Astrocyte (in vitro differentiated cells and primary cell): ENCODE measurements around the gene ADCYAP1R1. TPM values are rescaled to one million over a fixed set of nuclear protein-coding genes. Genes with fewer than 3 reads are reported as not detected.
A peak's percentile ranks its signal among the peaks of the same experiment; 100 is the strongest.

ENCODE experiments used
- DNase-seq: peaks from one replicate; pipeline ENCODE4 v3.0.0-alpha.2; 2010; ENCODE audit warnings: low read depth
- FAIRE-seq: peaks from 2 replicates; lab custom pipeline; 2011; peaks lifted over from hg19 to GRCh38; lab: Jason Lieb, UNC
- H2AFZ ChIP-seq: 2 replicates; pipeline ENCODE4 v1.6.0; 2012; ENCODE audit warnings: low read depth, low read length, inconsistent platforms
- H3K27ac ChIP-seq: 2 replicates; pipeline ENCODE4 v1.5.1; 2011; ENCODE audit warnings: low read depth, low read length, inconsistent platforms
- H3K27me3 ChIP-seq: 2 replicates; pipeline ENCODE4 v1.6.0; 2011; ENCODE audit warnings: low read length, inconsistent platforms; ENCODE audit not compliant: insufficient read depth
- H3K36me3 ChIP-seq: 2 replicates; pipeline ENCODE4 v1.5.1; 2011; ENCODE audit warnings: low read length, inconsistent platforms; ENCODE audit not compliant: insufficient read depth
- H3K4me1 ChIP-seq: 2 replicates; pipeline ENCODE4 v1.5.1; 2011; ENCODE audit warnings: low read length, inconsistent platforms; ENCODE audit not compliant: insufficient read depth
- H3K4me2 ChIP-seq: 2 replicates; pipeline ENCODE4 v1.6.0; 2012; ENCODE audit warnings: low read length, inconsistent platforms
- H3K4me3 ChIP-seq: 2 replicates; pipeline ENCODE4 v1.5.1; 2011; ENCODE audit warnings: low read depth, mild to moderate bottlenecking, low read length, inconsistent platforms; ENCODE audit not compliant: insufficient read depth
- H3K79me2 ChIP-seq: 2 replicates; pipeline ENCODE4 v1.6.0; 2012; ENCODE audit warnings: mild to moderate bottlenecking, low read length, inconsistent platforms; ENCODE audit not compliant: insufficient read depth
- H3K9ac ChIP-seq: 2 replicates; pipeline ENCODE4 v1.6.0; 2012; ENCODE audit warnings: mild to moderate bottlenecking, low read length, inconsistent platforms
- H3K9me3 ChIP-seq: 2 replicates; pipeline ENCODE4 v1.5.1; 2012; ENCODE audit warnings: low read depth, mild to moderate bottlenecking, low read length, inconsistent platforms; ENCODE audit not compliant: insufficient read depth
- H4K20me1 ChIP-seq: 2 replicates; pipeline ENCODE4 v1.6.0; 2012; ENCODE audit warnings: low read length, inconsistent platforms; ENCODE audit not compliant: insufficient read depth
- H3K27ac Mint-ChIP-seq: one replicate; pipeline ENCODE4 v1.8.0; 2021; ENCODE audit warnings: mild to moderate bottlenecking, mixed read lengths; ENCODE audit not compliant: unreplicated experiment
- H3K27me3 Mint-ChIP-seq: one replicate; pipeline ENCODE4 v1.8.0; 2021; ENCODE audit warnings: low read depth, mixed read lengths; ENCODE audit not compliant: unreplicated experiment
- H3K36me3 Mint-ChIP-seq: one replicate; pipeline ENCODE4 v1.8.0; 2021; ENCODE audit warnings: low read depth, mixed read lengths; ENCODE audit not compliant: unreplicated experiment
- H3K4me1 Mint-ChIP-seq: one replicate; pipeline ENCODE4 v1.8.0; 2021; ENCODE audit warnings: low read depth, mixed read lengths; ENCODE audit not compliant: unreplicated experiment
- H3K4me3 Mint-ChIP-seq: one replicate; pipeline ENCODE4 v1.8.0; 2021; ENCODE audit warnings: mild to moderate bottlenecking, moderate library complexity, mixed read lengths; ENCODE audit not compliant: unreplicated experiment
- H3K9me3 Mint-ChIP-seq: one replicate; pipeline ENCODE4 v1.8.0; 2021; ENCODE audit warnings: mild to moderate bottlenecking, mixed read lengths; ENCODE audit not compliant: unreplicated experiment
- EZH2 ChIP-seq: IDR thresholded peaks from 2 replicates; pipeline ENCODE4 v1.6.1; 2012; ENCODE audit warnings: mild to moderate bottlenecking, low read length, inconsistent platforms; ENCODE audit not compliant: insufficient read depth
- total RNA-seq: library from RNA; stranded (reverse); gene quantifications from 2 replicates; pipeline ENCODE4 v1.2.1, GENCODE V29; 2021
- TF ChIP-seq, protein P1 (sequence below): IDR thresholded peaks from 2 replicates; pipeline ENCODE4 v1.5.1; 2011; ENCODE audit warnings: low read depth, mild to moderate bottlenecking, inconsistent platforms, low read length, moderate library complexity; ENCODE audit not compliant: insufficient read depth

The ADCYAP1R1 gene
- total RNA-seq, 1 donor from 2014 or later, result 0.05 TPM

DNA sequence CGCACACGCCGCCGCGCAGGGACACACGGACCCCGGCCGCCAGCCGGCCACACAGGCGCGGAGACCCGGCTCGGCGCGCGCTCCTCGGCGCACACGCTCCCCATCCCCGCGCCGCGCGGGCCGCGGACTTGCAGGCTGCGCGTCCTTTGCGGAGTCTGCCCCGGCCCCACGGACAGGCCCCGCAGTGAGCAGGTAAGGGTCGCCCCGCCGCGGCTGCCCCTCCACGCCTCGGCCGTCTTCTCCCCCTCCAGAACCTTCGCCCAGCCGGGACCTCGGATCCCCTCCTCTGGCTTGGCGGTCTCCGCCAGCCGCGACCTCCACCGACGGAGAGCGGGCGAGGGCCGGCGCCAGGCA lies 356 bp downstream of the ADCYAP1R1 start:
- H2AFZ ChIP-seq, result no peak overlapping the region
- H3K4me2 ChIP-seq, result peak overlapping the region; percentile 55
- H3K36me3 ChIP-seq, result no peaks in the 10 kb centered on the region
- FAIRE-seq, result no peak
- TF ChIP-seq EZH2, result no peak
- TF ChIP-seq, protein P1, sequence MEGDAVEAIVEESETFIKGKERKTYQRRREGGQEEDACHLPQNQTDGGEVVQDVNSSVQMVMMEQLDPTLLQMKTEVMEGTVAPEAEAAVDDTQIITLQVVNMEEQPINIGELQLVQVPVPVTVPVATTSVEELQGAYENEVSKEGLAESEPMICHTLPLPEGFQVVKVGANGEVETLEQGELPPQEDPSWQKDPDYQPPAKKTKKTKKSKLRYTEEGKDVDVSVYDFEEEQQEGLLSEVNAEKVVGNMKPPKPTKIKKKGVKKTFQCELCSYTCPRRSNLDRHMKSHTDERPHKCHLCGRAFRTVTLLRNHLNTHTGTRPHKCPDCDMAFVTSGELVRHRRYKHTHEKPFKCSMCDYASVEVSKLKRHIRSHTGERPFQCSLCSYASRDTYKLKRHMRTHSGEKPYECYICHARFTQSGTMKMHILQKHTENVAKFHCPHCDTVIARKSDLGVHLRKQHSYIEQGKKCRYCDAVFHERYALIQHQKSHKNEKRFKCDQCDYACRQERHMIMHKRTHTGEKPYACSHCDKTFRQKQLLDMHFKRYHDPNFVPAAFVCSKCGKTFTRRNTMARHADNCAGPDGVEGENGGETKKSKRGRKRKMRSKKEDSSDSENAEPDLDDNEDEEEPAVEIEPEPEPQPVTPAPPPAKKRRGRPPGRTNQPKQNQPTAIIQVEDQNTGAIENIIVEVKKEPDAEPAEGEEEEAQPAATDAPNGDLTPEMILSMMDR, result no peak
- DNase-seq, result no peak
- H3K4me1 Mint-ChIP-seq, result no peaks in the 10 kb centered on the region
- H3K27me3 Mint-ChIP-seq, result peaks cover 74% of the 10 kb centered on the region
- H3K36me3 Mint-ChIP-seq, result no peaks in the 10 kb centered on the region
- peak overlapping the region; percentile 27 for H3K4me3 Mint-ChIP-seq
- H3K4me1 ChIP-seq, result no peaks in the 10 kb centered on the region
- H3K79me2 ChIP-seq, result no peaks in the 10 kb centered on the region
- H3K9me3 ChIP-seq, result no peaks in the 10 kb centered on the region
- H3K27me3 ChIP-seq, result peaks cover 47% of the 10 kb centered on the region
- H3K27ac Mint-ChIP-seq, result no peak overlapping the region
- no peak overlapping the region for H3K9ac ChIP-seq
- H4K20me1 ChIP-seq, result no peaks in the 10 kb centered on the region
- H3K9me3 Mint-ChIP-seq, result no peaks in the 10 kb centered on the region
- no peak overlapping the region for H3K4me3 ChIP-seq
- H3K27ac ChIP-seq, result no peak overlapping the region

DNA sequence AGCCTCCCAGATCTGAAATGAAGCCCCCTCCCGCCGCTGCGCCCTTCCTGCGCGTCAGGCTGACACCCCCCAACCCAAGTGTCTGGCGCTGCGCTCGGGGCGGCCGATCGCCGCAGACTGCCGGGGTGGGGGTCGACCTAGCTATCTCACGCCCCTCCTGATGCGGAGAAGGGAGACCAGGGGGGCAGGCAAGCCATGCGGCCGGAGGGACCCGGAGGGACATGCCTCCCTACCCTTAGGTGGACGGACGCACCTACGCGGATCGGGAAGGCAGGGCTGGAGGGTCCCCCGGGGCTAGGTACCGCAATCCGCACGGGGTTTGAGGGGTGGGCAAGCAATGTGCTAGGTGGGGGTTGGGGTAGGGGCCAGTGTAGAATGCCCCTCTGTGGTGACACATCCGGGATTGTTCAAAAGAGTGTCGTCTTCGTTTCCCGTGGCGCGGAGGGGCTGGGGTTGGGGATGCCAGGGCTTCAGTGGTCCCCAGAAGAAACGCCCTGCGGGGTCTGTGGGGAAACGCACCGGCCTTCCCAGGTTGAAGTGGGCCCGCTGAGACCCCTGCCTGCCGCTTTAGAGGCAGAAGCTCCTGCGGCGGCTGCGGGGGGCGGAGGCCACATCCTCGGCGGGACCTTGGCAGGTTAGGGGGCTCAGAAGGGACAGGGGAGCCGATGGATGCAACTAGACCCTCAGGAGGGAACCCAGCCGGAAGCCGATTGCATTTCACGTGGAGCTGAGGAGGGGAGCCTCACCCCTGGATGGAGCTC lies 913 bp downstream of the ADCYAP1R1 start:
- peak overlapping the region; percentile 27 for H3K4me3 Mint-ChIP-seq
- no peaks in the 10 kb centered on the region for H3K9me3 Mint-ChIP-seq
- Histone ChIP-seq H3K27me3 (peaks cover 47% of the 10 kb centered on the region), H3K4me1 (peaks cover 4% of the 10 kb centered on the region), H3K79me2 (no peaks in the 10 kb centered on the region), H3K9ac (no peak overlapping the region), H2AFZ (no peak overlapping the region), H3K36me3 (no peaks in the 10 kb centered on the region), H3K9me3 (no peaks in the 10 kb centered on the region), H4K20me1 (no peaks in the 10 kb centered on the region), H3K4me3 (no peak overlapping the region), H3K27ac (no peak overlapping the region), H3K4me2 (peak overlapping the region; percentile 55)
- no peak for FAIRE-seq
- no peak overlapping the region for H3K27ac Mint-ChIP-seq
- peaks cover 73% of the 10 kb centered on the region for H3K27me3 Mint-ChIP-seq
- TF ChIP-seq, protein P1, result no peak
- TF ChIP-seq EZH2, result peak; percentile 91
- no peak for DNase-seq
- H3K36me3 Mint-ChIP-seq, result no peaks in the 10 kb centered on the region
- no peaks in the 10 kb centered on the region for H3K4me1 Mint-ChIP-seq

DNA sequence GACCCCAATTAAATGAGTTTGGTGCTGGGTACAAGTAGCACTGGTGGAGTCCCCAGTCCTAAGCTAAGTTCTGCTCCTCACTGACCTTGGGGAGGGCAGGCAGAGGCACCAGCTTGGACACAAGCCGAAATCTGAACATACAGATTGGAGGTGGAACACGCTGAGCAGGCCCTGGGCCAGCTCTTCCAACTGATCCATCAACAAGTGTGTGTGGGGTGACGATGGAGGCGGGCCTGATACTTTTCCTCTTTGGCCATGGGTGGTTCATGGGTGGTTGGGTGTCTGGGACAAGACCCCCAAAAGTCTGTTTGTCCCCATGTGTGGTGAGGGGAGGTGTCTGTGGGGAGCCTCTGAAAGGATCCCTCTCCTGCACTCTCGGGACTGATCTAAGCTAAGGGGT lies 1.9 kb downstream of the ADCYAP1R1 start:
- Histone ChIP-seq H3K79me2 (no peaks in the 10 kb centered on the region), H3K9ac (no peak overlapping the region), H3K27ac (no peak overlapping the region), H3K27me3 (peaks cover 47% of the 10 kb centered on the region), H2AFZ (no peak overlapping the region), H3K36me3 (no peaks in the 10 kb centered on the region), H3K4me2 (no peak overlapping the region), H4K20me1 (no peaks in the 10 kb centered on the region), H3K9me3 (no peaks in the 10 kb centered on the region), H3K4me3 (no peak overlapping the region), H3K4me1 (peaks cover 4% of the 10 kb centered on the region)
- Mint-ChIP-seq H3K9me3 (no peaks in the 10 kb centered on the region), H3K36me3 (no peaks in the 10 kb centered on the region), H3K27ac (no peak overlapping the region), H3K27me3 (peaks cover 68% of the 10 kb centered on the region), H3K4me1 (no peaks in the 10 kb centered on the region), H3K4me3 (no peak overlapping the region)
- DNase-seq (no peak), FAIRE-seq (no peak)
- TF ChIP-seq, protein P1, result no peak
- no peak for TF ChIP-seq EZH2
